Stomach (tissue), 4 donors: Measurements from ENCODE around the gene GOLGA6L7.
"Not testable (repeated sequence)": the region's sequence is repeated elsewhere in the genome, so short reads cannot be mapped to it uniquely, and the experiment has no call there.

Experiments
- EP300 ChIP-seq: sonication (generic); formaldehyde crosslinking; IDR thresholded peaks from one replicate; pipeline ENCODE4 v1.6.1; 2017; ENCODE audit warnings: antibody characterized with exemption
- POLR2A ChIP-seq, 4 donors: fragments of 450-650 bp; IDR thresholded peaks; one replicate each; pipeline ENCODE4 v1.6.1; 2016; ENCODE audit warnings: antibody characterized with exemption in 4 of 4, control low read depth in 2 of 4, mild to moderate bottlenecking in 1 of 4, moderate library complexity in 1 of 4
- TF ChIP-seq, protein P1 (sequence below), 7 experiments: fragments of 450-650 bp in 4 of 7; fragments of 200-600 bp in 3 of 7; sonication (generic) in 3 of 7; IDR thresholded peaks; one replicate each; pipeline ENCODE4 v1.5.1; 2016 to 2019; ENCODE audit warnings: antibody characterized with exemption in 7 of 7, control low read depth in 2 of 7, mild to moderate bottlenecking in 1 of 7

GRCh38 chr15:28849271-28849670 is 827 bp upstream of the GOLGA6L7 start:
- not testable (repeated sequence) for TF ChIP-seq EP300; POLR2A (IDR thresholded peaks at IDR 0.05)
- TF ChIP-seq, protein P1, sequence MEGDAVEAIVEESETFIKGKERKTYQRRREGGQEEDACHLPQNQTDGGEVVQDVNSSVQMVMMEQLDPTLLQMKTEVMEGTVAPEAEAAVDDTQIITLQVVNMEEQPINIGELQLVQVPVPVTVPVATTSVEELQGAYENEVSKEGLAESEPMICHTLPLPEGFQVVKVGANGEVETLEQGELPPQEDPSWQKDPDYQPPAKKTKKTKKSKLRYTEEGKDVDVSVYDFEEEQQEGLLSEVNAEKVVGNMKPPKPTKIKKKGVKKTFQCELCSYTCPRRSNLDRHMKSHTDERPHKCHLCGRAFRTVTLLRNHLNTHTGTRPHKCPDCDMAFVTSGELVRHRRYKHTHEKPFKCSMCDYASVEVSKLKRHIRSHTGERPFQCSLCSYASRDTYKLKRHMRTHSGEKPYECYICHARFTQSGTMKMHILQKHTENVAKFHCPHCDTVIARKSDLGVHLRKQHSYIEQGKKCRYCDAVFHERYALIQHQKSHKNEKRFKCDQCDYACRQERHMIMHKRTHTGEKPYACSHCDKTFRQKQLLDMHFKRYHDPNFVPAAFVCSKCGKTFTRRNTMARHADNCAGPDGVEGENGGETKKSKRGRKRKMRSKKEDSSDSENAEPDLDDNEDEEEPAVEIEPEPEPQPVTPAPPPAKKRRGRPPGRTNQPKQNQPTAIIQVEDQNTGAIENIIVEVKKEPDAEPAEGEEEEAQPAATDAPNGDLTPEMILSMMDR (IDR thresholded peaks at IDR 0.05): not testable (repeated sequence)
